OCI-LY3 (cell line): ENCODE results near the gene MRPL58.

Source experiments
- H2AFZ ChIP-seq: fragments of 200-600, 300-600 bp; shearing (Covaris generic); 2 replicates; pipeline ENCODE4 v1.6.0; 2014; ENCODE audit warnings: antibody characterized with exemption, low read depth, low read length
- H3K27ac ChIP-seq: fragments of 200-600, 300-600 bp; sonication (generic); 2 replicates; pipeline ENCODE4 v1.5.1; 2014; ENCODE audit warnings: mild to moderate bottlenecking, low read length, moderate library complexity, mixed read lengths
- H3K27me3 ChIP-seq: fragments of 200-600, 300-600 bp; sonication (generic); 2 replicates; pipeline ENCODE4 v1.6.1; 2014; ENCODE audit warnings: low read depth, low read length, mixed read lengths
- H3K36me3 ChIP-seq: fragments of 200-600, 300-600 bp; sonication (generic); replicated peaks from 2 replicates; pipeline ENCODE3; 2014; ENCODE audit warnings: low read depth, low read length, mixed read lengths
- H3K4me1 ChIP-seq: fragments of 300-600, 200-600 bp; sonication (generic); 2 replicates; pipeline ENCODE4 v1.6.1; 2014; ENCODE audit warnings: low read length, mixed read lengths
- H3K4me2 ChIP-seq: fragments of 200-600, 300-600 bp; sonication (generic); 2 replicates; pipeline ENCODE4 v1.6.1; 2014; ENCODE audit warnings: low read length, mixed read lengths
- H3K4me3 ChIP-seq: fragments of 300-600, 200-600 bp; sonication (generic); 2 replicates; pipeline ENCODE4 v1.5.1; 2014; ENCODE audit warnings: antibody characterized with exemption, mild to moderate bottlenecking, low read length, moderate library complexity
- H3K79me2 ChIP-seq: fragments of 300-600, 200-600 bp; shearing (Covaris generic); 2 replicates; pipeline ENCODE4 v1.6.1; 2014; ENCODE audit warnings: mild to moderate bottlenecking, low read length, mixed read lengths
- H3K9ac ChIP-seq: fragments of 300-600, 200-600 bp; shearing (Covaris generic); 2 replicates; pipeline ENCODE4 v1.6.0; 2014; ENCODE audit warnings: mild to moderate bottlenecking, low read length, moderate library complexity
- H3K9me3 ChIP-seq: fragments of 200-600, 300-600 bp; shearing (Covaris generic); 2 replicates; pipeline ENCODE4 v1.6.1; 2014; ENCODE audit warnings: low read length, mixed read lengths; ENCODE audit not compliant: insufficient read depth
- H4K20me1 ChIP-seq: fragments of 200-600, 300-600 bp; sonication (generic); 2 replicates; pipeline ENCODE4 v1.6.1; 2016; ENCODE audit warnings: low read length, mixed read lengths; ENCODE audit not compliant: insufficient read depth
- CTCF ChIP-seq: fragments of 200-600, 300-600 bp; sonication (generic); IDR thresholded peaks from 2 replicates; pipeline ENCODE4 v1.5.1; 2014; ENCODE audit warnings: antibody characterized with exemption, low read length, low read depth
- EZH2phosphoT487 ChIP-seq: fragments of 200-600 bp; shearing (Covaris generic); IDR thresholded peaks from 2 replicates; pipeline ENCODE4 v1.6.1; 2018; ENCODE audit warnings: antibody characterized with exemption, mixed run types, low read depth

Gene MRPL58

GRCh38 chr17:75006653-75007052, 5.8 kb upstream of the MRPL58 start:
- Histone ChIP-seq H4K20me1 (no peaks in the 10 kb centered on the region), H3K4me1 (peaks cover under 1% of the 10 kb centered on the region; the same call in 1 of the 2 replicates), H3K9ac (no peak overlapping the region), H3K27me3 (no peaks in the 10 kb centered on the region), H3K4me3 (no peak overlapping the region), H2AFZ (no peak overlapping the region), H3K27ac (no peak overlapping the region), H3K4me2 (no peak overlapping the region), H3K36me3 (no peaks in the 10 kb centered on the region), H3K79me2 (no peaks in the 10 kb centered on the region), H3K9me3 (no peaks in the 10 kb centered on the region)
- no peak for TF ChIP-seq EZH2phosphoT487
- no peak for TF ChIP-seq CTCF

DNA sequence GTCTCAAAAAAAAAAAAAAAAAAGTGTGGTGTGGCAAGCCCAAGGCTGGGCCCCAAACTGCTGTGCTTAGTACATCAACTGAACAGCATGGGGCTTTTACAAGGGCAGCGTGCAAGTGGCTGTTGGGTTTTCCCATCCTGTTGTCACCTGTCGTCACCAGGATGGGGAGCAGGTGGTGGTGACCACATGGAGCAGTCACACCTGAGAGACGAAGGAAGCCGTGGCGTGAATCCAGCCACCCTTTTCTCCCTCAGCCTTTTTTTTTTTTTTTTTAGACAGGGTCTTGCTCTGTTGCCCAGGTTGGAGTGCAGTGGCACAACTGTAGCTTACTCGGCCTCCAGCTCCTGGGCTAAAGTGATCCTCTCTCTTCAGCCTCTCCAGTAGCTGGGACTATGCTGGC, 4.1 kb upstream of the MRPL58 start:
- no peaks in the 10 kb centered on the region for H3K27me3 ChIP-seq
- peaks cover 8% of the 10 kb centered on the region for H3K4me1 ChIP-seq
- H2AFZ ChIP-seq = no peak overlapping the region
- H3K4me2 ChIP-seq = no peak overlapping the region
- H3K27ac ChIP-seq = no peak overlapping the region
- no peak overlapping the region for H3K4me3 ChIP-seq
- peaks cover 7% of the 10 kb centered on the region for H3K79me2 ChIP-seq
- no peaks in the 10 kb centered on the region for H4K20me1 ChIP-seq
- H3K36me3 ChIP-seq = no peaks in the 10 kb centered on the region
- no peak for TF ChIP-seq EZH2phosphoT487
- TF ChIP-seq CTCF = no peak
- no peaks in the 10 kb centered on the region for H3K9me3 ChIP-seq
- no peak overlapping the region for H3K9ac ChIP-seq

- no peaks in the 10 kb centered on the region for H3K36me3 ChIP-seq
- no peaks in the 10 kb centered on the region for H3K9me3 ChIP-seq
- peaks cover 14% of the 10 kb centered on the region for H3K4me1 ChIP-seq
- no peak for TF ChIP-seq CTCF
- TF ChIP-seq EZH2phosphoT487 = no peak
- no peak overlapping the region for H3K4me2 ChIP-seq
- H3K9ac ChIP-seq = no peak overlapping the region
- no peaks in the 10 kb centered on the region for H4K20me1 ChIP-seq
- no peaks in the 10 kb centered on the region for H3K27me3 ChIP-seq
- no peak overlapping the region for H3K4me3 ChIP-seq
- no peak overlapping the region for H3K27ac ChIP-seq
- no peak overlapping the region for H2AFZ ChIP-seq
- H3K79me2 ChIP-seq = peaks cover 14% of the 10 kb centered on the region
These were observed 3.2 kb upstream of the MRPL58 start for GRCh38 chr17:75009139-75009724.

- no peak overlapping the region for H3K27ac ChIP-seq
- H4K20me1 ChIP-seq = no peaks in the 10 kb centered on the region
- H3K9ac ChIP-seq = no peak overlapping the region
- H3K27me3 ChIP-seq = no peaks in the 10 kb centered on the region
- peaks cover 14% of the 10 kb centered on the region for H3K4me1 ChIP-seq
- no peak overlapping the region for H2AFZ ChIP-seq
- H3K4me3 ChIP-seq = no peak overlapping the region
- TF ChIP-seq CTCF = no peak
- TF ChIP-seq EZH2phosphoT487 = no peak
- H3K79me2 ChIP-seq = peaks cover 26% of the 10 kb centered on the region
- H3K4me2 ChIP-seq = no peak overlapping the region
- H3K36me3 ChIP-seq = no peaks in the 10 kb centered on the region
- H3K9me3 ChIP-seq = no peaks in the 10 kb centered on the region
These were observed 1.6 kb upstream of the MRPL58 start for GRCh38 chr17:75010683-75011400.
